Endothelial cell of umbilical vein (primary cell): Measurements from ENCODE around the gene RBMS3. TPM values are rescaled to one million over a fixed set of nuclear protein-coding genes. Genes with fewer than 3 reads are reported as not detected.
"Not testable (repeated sequence)": the region's sequence is repeated elsewhere in the genome, so short reads cannot be mapped to it uniquely, and the experiment has no call there.

Experiments
- Bru-seq: library from RNA; stranded (reverse); fragments of 400-500 nt; gene quantifications from one replicate; lab custom pipeline; 2021; lab: Mats Ljungman, UMichigan
- BruChase-seq, 2 experiments: library from RNA; stranded (reverse); fragments of 400-500 nt; gene quantifications; one replicate each; lab custom pipeline; 2021; lab: Mats Ljungman, UMichigan
- BruUV-seq: library from RNA; stranded (reverse); fragments of 400-500 nt; replicated peaks from 2 replicates; lab custom pipeline; 2021; lab: Mats Ljungman, UMichigan
- CTCF ChIA-PET: fragments of 300-600, 350-600 bp; sonication (Branson Sonifier 250); formaldehyde crosslinking; loops from one replicate; lab custom pipeline; 2021; ENCODE audit warnings: antibody characterized with exemption, inconsistent platforms; lab: Charles Lee
- POLR2A ChIA-PET: fragments of 300-600, 350-600 bp; sonication (Branson Sonifier 250); formaldehyde crosslinking; loops from one replicate; lab custom pipeline; 2021; ENCODE audit warnings: antibody characterized with exemption, inconsistent platforms; lab: Charles Lee
- DNase-seq: peaks from one replicate; pipeline ENCODE4 v3.0.0-alpha.2; 2011; ENCODE audit warnings: low read depth, low spot score
- FAIRE-seq: peaks from 2 replicates; lab custom pipeline; 2011; peaks lifted over from hg19 to GRCh38; lab: Jason Lieb, UNC
- H2AFZ ChIP-seq: 2 replicates; pipeline ENCODE4 v1.6.0; 2012; ENCODE audit warnings: low read depth, low read length, control low read depth, inconsistent platforms
- H3K27ac ChIP-seq: 2 replicates; pipeline ENCODE4 v1.5.1; 2011; ENCODE audit warnings: low read depth, mild to moderate bottlenecking, control low read depth, low read length, moderate library complexity; ENCODE audit not compliant: insufficient read depth
- H3K27me3 ChIP-seq, 2 experiments: 2 replicates each; pipeline versions ENCODE4 v1.6.0 to v1.6.1; 2011; ENCODE audit warnings: low read length in 2 of 2, mixed read lengths in 1 of 2; ENCODE audit not compliant: control insufficient read depth in 2 of 2, insufficient read depth in 2 of 2
- H3K36me3 ChIP-seq, 2 experiments: 2 replicates in 1 of 2; 3 replicates in 1 of 2; pipeline ENCODE4 v1.5.1; 2011; ENCODE audit warnings: low read length in 2 of 2, mild to moderate bottlenecking in 1 of 2, moderate library complexity in 1 of 2; ENCODE audit not compliant: control insufficient read depth in 2 of 2, insufficient read depth in 2 of 2; ENCODE audit errors: extremely low read depth in 1 of 2
- H3K4me1 ChIP-seq: 3 replicates; pipeline ENCODE4 v1.5.1; 2011; ENCODE audit warnings: mild to moderate bottlenecking, low read length; ENCODE audit not compliant: control insufficient read depth, insufficient read depth; ENCODE audit errors: extremely low read depth
- H3K4me2 ChIP-seq: 2 replicates; pipeline ENCODE4 v1.6.1; 2011; ENCODE audit warnings: low read length, control low read depth, mixed read lengths; ENCODE audit not compliant: insufficient read depth
- H3K4me3 ChIP-seq, 3 experiments: fragments of 200-600 bp in 1 of 3; sonication (generic), shearing (Covaris generic) in 1 of 3; replicated peaks in 1 of 3; 2 replicates each; pipeline ENCODE4 v1.5.1; 2011 to 2016; ENCODE audit warnings: control low read depth in 3 of 3, low read length in 3 of 3, mild to moderate bottlenecking in 2 of 3, inconsistent platforms in 1 of 3, low read depth in 1 of 3, moderate library complexity in 1 of 3; ENCODE audit not compliant: insufficient read depth in 1 of 3
- H3K79me2 ChIP-seq: 2 replicates; pipeline ENCODE4 v1.6.0; 2012; ENCODE audit warnings: low read length, inconsistent platforms; ENCODE audit not compliant: control insufficient read depth, insufficient read depth
- H3K9ac ChIP-seq: replicated peaks from 2 replicates; pipeline ENCODE3; 2011; ENCODE audit warnings: low read length, control low read depth; ENCODE audit not compliant: insufficient read depth; ENCODE audit errors: extremely low read depth
- H3K9me1 ChIP-seq: replicated peaks from 3 replicates; pipeline ENCODE4 v1.6.0; 2011; ENCODE audit warnings: mild to moderate bottlenecking, low read length; ENCODE audit not compliant: control insufficient read depth, insufficient read depth; ENCODE audit errors: extremely low read depth
- H3K9me3 ChIP-seq: replicated peaks from 2 replicates; pipeline ENCODE4 v1.5.1; 2012; ENCODE audit warnings: low read length, inconsistent platforms; ENCODE audit not compliant: control insufficient read depth, insufficient read depth
- H4K20me1 ChIP-seq: replicated peaks from 2 replicates; pipeline ENCODE3; 2011; ENCODE audit warnings: mild to moderate bottlenecking, low read length; ENCODE audit not compliant: control insufficient read depth, insufficient read depth; ENCODE audit errors: extremely low read depth
- CTCF ChIP-seq, 2 donors: IDR thresholded peaks; 1 replicate in 1 of 2; 2 replicates in 1 of 2; pipeline ENCODE4 v1.5.1; 2011; ENCODE audit warnings: low read length in 2 of 2, mild to moderate bottlenecking in 2 of 2, moderate library complexity in 2 of 2, control low read depth in 1 of 2, inconsistent platforms in 1 of 2, low read depth in 1 of 2; ENCODE audit not compliant: insufficient read depth in 1 of 2; ENCODE audit errors: extremely low read depth in 1 of 2
- FOS ChIP-seq: IDR thresholded peaks from 2 replicates; pipeline ENCODE4 v1.6.1; 2011; ENCODE audit warnings: mild to moderate bottlenecking, low read length, moderate library complexity, borderline replicate concordance; ENCODE audit not compliant: insufficient read depth
- GATA2 ChIP-seq: IDR thresholded peaks from 2 replicates; pipeline ENCODE4 v1.7.0; 2011; ENCODE audit warnings: low read depth, mild to moderate bottlenecking, moderate library complexity, mixed read lengths, low read length; ENCODE audit not compliant: insufficient read length, insufficient read depth
- MAX ChIP-seq: IDR thresholded peaks from 2 replicates; pipeline ENCODE4 v1.6.1; 2011; ENCODE audit not compliant: insufficient read depth, insufficient read length
- POLR2AphosphoS5 ChIP-seq: IDR thresholded peaks from 2 replicates; pipeline ENCODE4 v1.6.1; 2012; ENCODE audit warnings: low read depth, mild to moderate bottlenecking, control low read depth, low read length, moderate library complexity; ENCODE audit not compliant: insufficient read depth
- dilution Hi-C: fragments of 300-500 bp; cut with MboI; formaldehyde crosslinking; loops from one replicate; pipeline ENCODE4 v1.15.0; 2019; ENCODE audit warnings: low sequenced_read_pairs; ENCODE audit not compliant: extremely low pct_ligation_motif_present
- intact Hi-C: fragments of 100-400 bp; cut with micrococcal nuclease; formaldehyde crosslinking; loops from one replicate; pipeline ENCODE4 v1.10.0; 2022
- long read RNA-seq: library from polyadenylated mRNA; stranded (forward); transcript quantifications from one replicate; pipeline ENCODE4 v2.0.0, GENCODE V29; 2021
- polyA minus RNA-seq, 3 experiments: library from RNA; depleted of rRNA, polyadenylated mRNA; stranded (reverse); fragments of >200 nt; gene quantifications; 1 replicate in 1 of 3; 2 replicates in 2 of 3; pipeline ENCODE4 v1.2.3, GENCODE V29; 2011
- polyA plus RNA-seq, 4 experiments: library from polyadenylated mRNA; depleted of rRNA in 3 of 4; stranded (reverse) in 3 of 4; unstranded in 1 of 4; fragments of >200 nt; gene quantifications; 2 replicates each; pipeline versions ENCODE4 v1.2.1 to v1.2.3, GENCODE V29; 2011 to 2012; ENCODE audit warnings: missing spikeins in 1 of 4
- total RNA-seq: library from RNA; stranded (reverse); gene quantifications from 2 replicates; pipeline ENCODE4 v1.2.3, GENCODE V29; 2021

The RBMS3 gene
- total RNA-seq (37.3 and 42.3 TPM in 2 replicates), polyA plus RNA-seq (13.6 and 16.3 TPM in 2 replicates), polyA minus RNA-seq (95.1 and 103 TPM in 2 replicates), Bru-seq, nascent RNA (percentile 82 among the genes with signal in this experiment), BruChase-seq, experiment 1, labeled RNA remaining after a 6-hour chase (percentile 63 among the genes with signal in this experiment), BruChase-seq, experiment 2, labeled RNA remaining after a 2-hour chase (percentile 65 among the genes with signal in this experiment)
- polyA plus RNA-seq (2011; cell fraction: cytosol; rRNA removed): 11.4 and 11.9 TPM in 2 replicates
- 42.3 and 46.1 TPM in 2 replicates for polyA plus RNA-seq (2011; cell fraction: nucleus; rRNA removed)
- polyA plus RNA-seq (2012): 8.2 and 10.2 TPM in 2 replicates
- polyA minus RNA-seq (2011; cell fraction: cytosol; rRNA and poly(A)+ RNA removed): 7.3 TPM
- polyA minus RNA-seq (2011; cell fraction: nucleus; rRNA and poly(A)+ RNA removed): 142 and 159 TPM in 2 replicates
- long read RNA-seq, partial matches to known transcripts: 1 of 21 reads
- long read RNA-seq, other reads (novel, unspliced or antisense): 17 of 21 reads

- Histone ChIP-seq H3K36me3 (no peaks in the 10 kb centered on the region), H3K79me2 (peaks cover 41% of the 10 kb centered on the region), H3K27me3 (no peaks in the 10 kb centered on the region), H2AFZ (peak within 1 kb of the TSS; percentile 97), H3K4me2 (peak within 1 kb of the TSS; percentile 84), H3K4me3 (peak within 1 kb of the TSS; percentile 58 to 94 (median 77)), H4K20me1 (no peaks in the 10 kb centered on the region), H3K9me3 (no peaks in the 10 kb centered on the region), H3K9ac (peak within 1 kb of the TSS; percentile 98), H3K4me1 (peaks cover 31% of the 10 kb centered on the region), H3K27ac (peak within 1 kb of the TSS; percentile 97), H3K9me1 (no peaks in the 10 kb centered on the region)
- DNase-seq: peak; percentile 95
- ChIA-PET CTCF (interaction anchor here (0.5 to 4.4 kb wide), 24 partner anchors 12 to 919 kb away, joined by 3 to 43 read pairs (median 4); no protein-coding TSS in a partner anchor), POLR2A (interaction anchor here (0.6 to 1.1 kb wide), 8 partner anchors 9 to 502 kb away, joined by 3 to 6 read pairs (median 4); no protein-coding TSS in a partner anchor)
- peak; percentile 70 for FAIRE-seq
- TSS peak; percentile 18 for BruUV-seq
- dilution Hi-C loops (no loop called here), intact Hi-C loops (loop anchor here (1.0 to 10.0 kb wide), 14 partner anchors 40 to 1474 kb away; no protein-coding TSS in a partner anchor)
- TF ChIP-seq FOS (no peak), GATA2 (peak; percentile 40), POLR2AphosphoS5 (peak; percentile 51), MAX (no peak), CTCF (IDR thresholded peaks at IDR 0.05; ENCODE audit: extremely low read depth in 1 of 2, insufficient read depth in 1 of 2, low read depth in 1 of 2, low read length in 2 of 2) (peak; percentile 35 to 66)
These were observed at the start of gene RBMS3 for GRCh38 chr3:29280404-29281093. Gene RBMS3 (plus strand): TSS chr3:29281071.

GRCh38 chr3:29233126-29233525 lies 47.7 kb upstream of the RBMS3 start:
- H3K9me1 ChIP-seq, POLR2A ChIA-PET, H3K4me3 ChIP-seq, H3K4me1 ChIP-seq, CTCF ChIA-PET, H3K4me2 ChIP-seq, H3K79me2 ChIP-seq, H3K36me3 ChIP-seq, FAIRE-seq, DNase-seq, BruUV-seq, H3K27me3 ChIP-seq, H3K27ac ChIP-seq, H2AFZ ChIP-seq, H3K9me3 ChIP-seq, dilution Hi-C loops, H3K9ac ChIP-seq, intact Hi-C loops, H4K20me1 ChIP-seq: not testable (repeated sequence)
